HG02970 (cell line): Measurements from ENCODE around the gene ZNF398.
A peak's percentile ranks its signal among the peaks of the same experiment; 100 is the strongest.

Source experiments
- ATAC-seq: cut with Tn5 transposase; IDR thresholded peaks from one replicate; pipeline ENCODE4 v1.9.1; 2021; ENCODE audit warnings: mild to moderate bottlenecking, moderate library complexity, moderate number of reproducible peaks; ENCODE audit not compliant: unreplicated experiment, low FRiP score

Gene ZNF398

GRCh38 chr7:149195180-149196150 lies 48.2 kb downstream of the ZNF398 start, which contains the start of gene ZNF282:
Gene ZNF282 (plus strand): TSS chr7:149195546. CDS start chr7:149195590, 44 bp downstream.
- ATAC-seq: peak; percentile 89

GRCh38 chr7:149196151-149196704 lies 49.0 kb downstream of the ZNF398 start:
- no peak for ATAC-seq

- no peak for ATAC-seq
Observed at GRCh38 chr7:149196705-149197171, 49.5 kb downstream of the ZNF398 start.

GRCh38 chr7:149197675-149198074 lies 50.4 kb downstream of the ZNF398 start:
- no peak for ATAC-seq

- ATAC-seq: no peak
Observed at GRCh38 chr7:149198161-149198816, 51.0 kb downstream of the ZNF398 start.

- ATAC-seq: no peak
Observed at GRCh38 chr7:149199234-149199995, 52.2 kb downstream of the ZNF398 start.

- ATAC-seq: no peak
Observed at GRCh38 chr7:149202831-149203231, 55.6 kb downstream of the ZNF398 start.

GRCh38 chr7:149205690-149206381 lies 58.6 kb downstream of the ZNF398 start:
- ATAC-seq: no peak

- no peak for ATAC-seq
Observed at GRCh38 chr7:149207324-149208035, 60.2 kb downstream of the ZNF398 start.

- no peak for ATAC-seq
Observed at GRCh38 chr7:149209518-149210269, 62.4 kb downstream of the ZNF398 start.

GRCh38 chr7:149210551-149210950 lies 63.3 kb downstream of the ZNF398 start:
- no peak for ATAC-seq

GRCh38 chr7:149214020-149214720 lies 66.9 kb downstream of the ZNF398 start:
- ATAC-seq: no peak

- ATAC-seq: no peak
Observed at GRCh38 chr7:149216402-149216801, 69.1 kb downstream of the ZNF398 start.

- no peak for ATAC-seq
Observed at GRCh38 chr7:149217570-149217969, 70.3 kb downstream of the ZNF398 start.

- ATAC-seq: no peak
Observed at GRCh38 chr7:149218469-149219420, 71.5 kb downstream of the ZNF398 start.

- no peak for ATAC-seq
Observed at GRCh38 chr7:149220534-149220933, 73.3 kb downstream of the ZNF398 start.

GRCh38 chr7:149223176-149223575 lies 75.9 kb downstream of the ZNF398 start:
- no peak for ATAC-seq
